ENCODE results near the gene WDFY4. TPM values are rescaled to one million over a fixed set of nuclear protein-coding genes. Genes with fewer than 3 reads are reported as not detected.

The WDFY4 gene
- total and polyA plus RNA-seq, 2 of the 4 experiments (the other 2 are of a cell fraction): not detected

DNA sequence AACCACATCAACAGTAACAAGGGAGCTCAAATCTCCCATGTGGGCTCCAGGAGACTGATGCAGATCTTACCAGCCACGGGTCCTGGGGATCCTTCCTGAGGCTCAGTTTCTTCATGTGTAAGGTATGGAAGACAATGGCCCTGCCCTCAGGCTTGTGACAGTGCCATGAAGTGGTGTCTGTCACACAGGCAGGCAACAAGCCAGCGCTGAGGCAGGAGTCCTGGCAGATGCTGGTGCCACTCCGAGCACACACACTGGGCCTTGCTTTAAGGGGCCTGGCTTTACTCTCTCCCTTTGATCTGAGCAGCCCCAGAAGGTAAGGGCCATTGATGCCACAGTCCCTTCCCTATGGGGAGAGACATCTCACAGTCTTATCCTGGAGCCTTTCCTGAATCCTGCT is 283.4 kb downstream of the WDFY4 start:
- Histone ChIP-seq H3K4me2 (ENCODE audit: low read depth, low read length) (no peak overlapping the region), H3K79me1 (ENCODE audit: low read depth in 1 of 2, low read length in 2 of 2) (no peaks in the 10 kb centered on the region), H2BK15ac (ENCODE audit: low read depth, low read length) (no peak overlapping the region), H3K4me3 (ENCODE audit: insufficient read depth, low read depth, low read length) (no peak overlapping the region), H4K20me1 (ENCODE audit: insufficient read depth, low read length) (no peaks in the 10 kb centered on the region), H2AFZ (replicated peaks; ENCODE audit: low read length, poor library complexity) (no peak overlapping the region), H2BK120ac (ENCODE audit: low read depth, low read length) (no peak overlapping the region), H3K18ac (ENCODE audit: low read depth, low read length) (no peak overlapping the region), H3K27ac (ENCODE audit: insufficient read depth, low read length) (no peak overlapping the region), H2AK9ac (replicated peaks; ENCODE audit: low read depth, low read length, poor library complexity) (no peak overlapping the region), H3K4ac (ENCODE audit: low read depth, low read length) (no peak overlapping the region), H2AK5ac (ENCODE audit: low read depth, low read length) (no peak overlapping the region), H3K14ac (replicated peaks; ENCODE audit: low read depth, low read length) (no peak overlapping the region), H3K4me1 (ENCODE audit: control insufficient read depth, insufficient read depth, low read length) (no peaks in the 10 kb centered on the region), H3K23ac (ENCODE audit: low read depth, low read length) (no peak overlapping the region), H4K91ac (ENCODE audit: insufficient read depth, low read depth, low read length) (no peak overlapping the region), H3K27me3 (ENCODE audit: control insufficient read depth, insufficient read depth, low read length) (peaks cover 17% of the 10 kb centered on the region), H3K9me3 (ENCODE audit: control insufficient read depth, insufficient read depth, low read length) (no peaks in the 10 kb centered on the region), H3K56ac (ENCODE audit: extremely low read depth, insufficient read depth, low read length) (no peak overlapping the region), H2BK20ac (ENCODE audit: low read depth, low read length) (no peak overlapping the region), H3K9me1 (ENCODE audit: insufficient read depth, low read length) (no peaks in the 10 kb centered on the region), H4K5ac (ENCODE audit: low read depth, low read length) (no peak overlapping the region), H4K8ac (ENCODE audit: low read depth in 2 of 2, low read length in 2 of 2) (no peak overlapping the region), H3K9ac (ENCODE audit: low read depth, low read length) (no peak overlapping the region), H2BK5ac (ENCODE audit: low read depth, low read length, poor library complexity, severe bottlenecking) (no peak overlapping the region), H3K36me3 (ENCODE audit: control insufficient read depth, insufficient read depth, low read length) (no peaks in the 10 kb centered on the region)
- intact Hi-C loops (cut with micrococcal nuclease) (no loop called here), dilution Hi-C loops (cut with HindIII; ENCODE audit: low sequenced_read_pairs, unreplicated experiment) (no loop called here), in situ Hi-C loops (cut with MboI; ENCODE audit: low sequenced_read_pairs) (no loop called here)
- POLR2A ChIA-PET (ENCODE audit: unreplicated experiment): no interaction called here
- CTCF ChIA-PET: no interaction called here
- DNase-seq (no peak), ATAC-seq (ENCODE audit: low read depth) (no peak)
- TF ChIP-seq CEBPB (IDR thresholded peaks at IDR 0.05; ENCODE audit: low read depth, low read length) (no peak), RCOR1 (IDR thresholded peaks at IDR 0.05; ENCODE audit: insufficient replicate concordance, low read length) (no peak), RAD21 (IDR thresholded peaks at IDR 0.05; ENCODE audit: low read length) (no peak), MXI1 (IDR thresholded peaks at IDR 0.05; ENCODE audit: borderline replicate concordance, low read depth, low read length) (no peak), MAZ (IDR thresholded peaks at IDR 0.05; ENCODE audit: borderline replicate concordance, low read depth, low read length) (no peak), NFE2L2 (IDR thresholded peaks at IDR 0.05; ENCODE audit: low read depth, low read length) (no peak), RFX5 (IDR thresholded peaks at IDR 0.05; ENCODE audit: low read depth, low read length) (no peak), SMC3 (IDR thresholded peaks at IDR 0.05; ENCODE audit: low read depth, low read length) (no peak), POLR2A (IDR thresholded peaks at IDR 0.05; ENCODE audit: low read depth, low read length) (no peak), FOS (IDR thresholded peaks at IDR 0.05; ENCODE audit: low read depth, low read length) (no peak)
- TF ChIP-seq, protein P1, sequence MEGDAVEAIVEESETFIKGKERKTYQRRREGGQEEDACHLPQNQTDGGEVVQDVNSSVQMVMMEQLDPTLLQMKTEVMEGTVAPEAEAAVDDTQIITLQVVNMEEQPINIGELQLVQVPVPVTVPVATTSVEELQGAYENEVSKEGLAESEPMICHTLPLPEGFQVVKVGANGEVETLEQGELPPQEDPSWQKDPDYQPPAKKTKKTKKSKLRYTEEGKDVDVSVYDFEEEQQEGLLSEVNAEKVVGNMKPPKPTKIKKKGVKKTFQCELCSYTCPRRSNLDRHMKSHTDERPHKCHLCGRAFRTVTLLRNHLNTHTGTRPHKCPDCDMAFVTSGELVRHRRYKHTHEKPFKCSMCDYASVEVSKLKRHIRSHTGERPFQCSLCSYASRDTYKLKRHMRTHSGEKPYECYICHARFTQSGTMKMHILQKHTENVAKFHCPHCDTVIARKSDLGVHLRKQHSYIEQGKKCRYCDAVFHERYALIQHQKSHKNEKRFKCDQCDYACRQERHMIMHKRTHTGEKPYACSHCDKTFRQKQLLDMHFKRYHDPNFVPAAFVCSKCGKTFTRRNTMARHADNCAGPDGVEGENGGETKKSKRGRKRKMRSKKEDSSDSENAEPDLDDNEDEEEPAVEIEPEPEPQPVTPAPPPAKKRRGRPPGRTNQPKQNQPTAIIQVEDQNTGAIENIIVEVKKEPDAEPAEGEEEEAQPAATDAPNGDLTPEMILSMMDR (conservative IDR thresholded peaks at IDR 0.05; ENCODE audit: low read depth, low read length): no peak
- BruUV-seq (replicated peaks): no TSS peak
- no CpG with 5 or more reads among the region's 3 CpGs for WGBS, 2 experiments (ENCODE audit: extremely low coverage in 2 of 2, insufficient read length in 1 of 2)

All from IMR-90 (cell line).